Kasumi-1 (cell line): ENCODE measurements around the gene ZP3.
"Not testable (repeated sequence)": the region's sequence is repeated elsewhere in the genome, so short reads cannot be mapped to it uniquely, and the experiment has no call there.

Experiments used
- DNase-seq, 2 experiments: peaks; one replicate each; lab custom pipeline; 2025; lab: John Stamatoyannopoulos, UW

Gene ZP3

GRCh38 chr7:76405738-76406137, 19.0 kb upstream of the ZP3 start:
- DNase-seq: no peak

GRCh38 chr7:76407718-76408117, 17.0 kb upstream of the ZP3 start:
- DNase-seq: no peak

- DNase-seq: no peak
Observed at GRCh38 chr7:76408121-76408560, 16.6 kb upstream of the ZP3 start.

GRCh38 chr7:76409537-76409936, 15.2 kb upstream of the ZP3 start, which contains the start of gene SSC4D:
SSC4D (minus strand) TSS chr7:76409697; CDS start chr7:76404439, 5,258 bp downstream.
- DNase-seq: no peak

GRCh38 chr7:76411626-76412025, 13.1 kb upstream of the ZP3 start:
- peak; percentile 26 to 32 for DNase-seq

- no peak for DNase-seq
Observed at GRCh38 chr7:76412249-76412648, 12.5 kb upstream of the ZP3 start.

GRCh38 chr7:76417654-76418310, 7.0 kb upstream of the ZP3 start:
- not testable (repeated sequence) for DNase-seq

- not testable (repeated sequence) for DNase-seq
Observed at GRCh38 chr7:76421097-76421496, 3.7 kb upstream of the ZP3 start.

GRCh38 chr7:76423666-76424412, 911 bp upstream of the ZP3 start:
- no peak for DNase-seq

- DNase-seq: no peak
Observed at GRCh38 chr7:76425156-76425555, 406 bp downstream of the ZP3 start.

- not testable (repeated sequence) for DNase-seq
Observed at GRCh38 chr7:76425558-76425957, 808 bp downstream of the ZP3 start.

GRCh38 chr7:76426246-76426645, 1.5 kb downstream of the ZP3 start:
- DNase-seq: no peak

- DNase-seq: no peak
Observed at GRCh38 chr7:76427635-76428034, 2.9 kb downstream of the ZP3 start.

- DNase-seq: no peak
Observed at GRCh38 chr7:76428149-76428823, 3.5 kb downstream of the ZP3 start.

- DNase-seq: peak; percentile 85 to 93
Observed at GRCh38 chr7:76428868-76429805, 4.4 kb downstream of the ZP3 start.

GRCh38 chr7:76430211-76430610, 5.5 kb downstream of the ZP3 start:
- DNase-seq: no peak

GRCh38 chr7:76430836-76431235, 6.1 kb downstream of the ZP3 start:
- no peak for DNase-seq

GRCh38 chr7:76437873-76438272, 13.1 kb downstream of the ZP3 start:
- DNase-seq: peak; percentile 76 to 79

- not testable (repeated sequence) for DNase-seq
Observed at GRCh38 chr7:76439120-76439888, 14.6 kb downstream of the ZP3 start.

- not testable (repeated sequence) for DNase-seq
Observed at GRCh38 chr7:76440404-76440803, 15.7 kb downstream of the ZP3 start.

GRCh38 chr7:76441792-76442191, 17.0 kb downstream of the ZP3 start:
- not testable (repeated sequence) for DNase-seq
